ENCODE results near the gene L1CAM. TPM values are rescaled to one million over a fixed set of nuclear protein-coding genes. Genes with fewer than 3 reads are reported as not detected.

L1CAM gene
- total RNA-seq, 1 donor from 2014 or later: 122 TPM

DNA sequence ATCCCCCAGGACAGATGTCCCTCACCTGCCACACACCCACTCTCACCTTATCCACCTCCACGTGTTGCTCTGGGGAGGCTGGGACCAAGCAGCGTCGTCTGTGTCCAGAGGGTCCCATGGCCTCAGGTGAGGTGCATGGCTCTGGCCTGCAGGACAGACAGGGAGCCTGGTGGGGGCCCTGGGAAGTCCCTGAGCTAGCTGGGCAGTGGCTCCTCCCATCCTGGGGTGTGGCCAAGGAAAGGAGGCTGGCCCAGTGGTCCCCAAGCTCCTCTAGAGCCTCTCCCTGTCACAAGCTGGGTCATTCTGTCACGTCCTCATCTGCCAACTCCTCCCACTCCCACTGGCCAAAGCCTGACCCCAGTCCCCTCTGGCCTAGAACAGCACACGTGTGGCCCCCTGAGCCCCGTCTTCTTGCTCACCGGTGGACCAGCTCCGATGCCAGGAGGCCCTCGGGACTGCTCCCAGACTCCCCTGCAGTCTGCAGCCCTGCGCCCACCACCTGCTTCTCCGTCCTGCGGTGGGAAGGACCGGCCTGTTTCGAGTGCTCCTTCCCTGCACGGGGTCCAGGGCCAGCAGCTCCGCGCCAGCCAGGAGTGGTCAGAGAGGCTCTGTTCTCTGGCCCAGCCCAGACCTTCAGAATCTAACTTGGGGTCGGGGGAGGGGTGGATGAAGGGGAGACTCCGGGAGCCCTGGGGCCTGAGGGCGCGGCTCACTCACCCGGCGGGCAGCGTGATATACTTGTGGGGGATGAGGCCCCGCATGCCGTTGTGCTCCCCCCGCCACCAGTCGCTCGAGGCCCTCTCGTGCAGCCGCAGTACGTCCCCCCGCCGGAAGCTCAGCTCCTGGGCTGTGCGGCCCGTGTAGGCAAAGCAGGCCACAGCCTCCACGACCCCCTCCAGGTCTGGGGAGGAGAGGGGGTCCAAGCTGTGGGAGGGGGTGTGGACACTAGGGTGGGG is 23.3 kb upstream of the L1CAM start:
- TF ChIP-seq, protein P1, sequence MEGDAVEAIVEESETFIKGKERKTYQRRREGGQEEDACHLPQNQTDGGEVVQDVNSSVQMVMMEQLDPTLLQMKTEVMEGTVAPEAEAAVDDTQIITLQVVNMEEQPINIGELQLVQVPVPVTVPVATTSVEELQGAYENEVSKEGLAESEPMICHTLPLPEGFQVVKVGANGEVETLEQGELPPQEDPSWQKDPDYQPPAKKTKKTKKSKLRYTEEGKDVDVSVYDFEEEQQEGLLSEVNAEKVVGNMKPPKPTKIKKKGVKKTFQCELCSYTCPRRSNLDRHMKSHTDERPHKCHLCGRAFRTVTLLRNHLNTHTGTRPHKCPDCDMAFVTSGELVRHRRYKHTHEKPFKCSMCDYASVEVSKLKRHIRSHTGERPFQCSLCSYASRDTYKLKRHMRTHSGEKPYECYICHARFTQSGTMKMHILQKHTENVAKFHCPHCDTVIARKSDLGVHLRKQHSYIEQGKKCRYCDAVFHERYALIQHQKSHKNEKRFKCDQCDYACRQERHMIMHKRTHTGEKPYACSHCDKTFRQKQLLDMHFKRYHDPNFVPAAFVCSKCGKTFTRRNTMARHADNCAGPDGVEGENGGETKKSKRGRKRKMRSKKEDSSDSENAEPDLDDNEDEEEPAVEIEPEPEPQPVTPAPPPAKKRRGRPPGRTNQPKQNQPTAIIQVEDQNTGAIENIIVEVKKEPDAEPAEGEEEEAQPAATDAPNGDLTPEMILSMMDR (IDR thresholded peaks at IDR 0.05; ENCODE audit: insufficient read depth, low read length, poor library complexity, severe bottlenecking): no peak
- no peak overlapping the region for H3K4me3 ChIP-seq (ENCODE audit: low read depth, low read length)
- DNase-seq (ENCODE audit: low read depth): no peak
- H3K27me3 ChIP-seq (ENCODE audit: control insufficient read depth, insufficient read depth, low read length): no peaks in the 10 kb centered on the region
- H3K36me3 ChIP-seq (ENCODE audit: control insufficient read depth, insufficient read depth, low read length): no peaks in the 10 kb centered on the region

DNA sequence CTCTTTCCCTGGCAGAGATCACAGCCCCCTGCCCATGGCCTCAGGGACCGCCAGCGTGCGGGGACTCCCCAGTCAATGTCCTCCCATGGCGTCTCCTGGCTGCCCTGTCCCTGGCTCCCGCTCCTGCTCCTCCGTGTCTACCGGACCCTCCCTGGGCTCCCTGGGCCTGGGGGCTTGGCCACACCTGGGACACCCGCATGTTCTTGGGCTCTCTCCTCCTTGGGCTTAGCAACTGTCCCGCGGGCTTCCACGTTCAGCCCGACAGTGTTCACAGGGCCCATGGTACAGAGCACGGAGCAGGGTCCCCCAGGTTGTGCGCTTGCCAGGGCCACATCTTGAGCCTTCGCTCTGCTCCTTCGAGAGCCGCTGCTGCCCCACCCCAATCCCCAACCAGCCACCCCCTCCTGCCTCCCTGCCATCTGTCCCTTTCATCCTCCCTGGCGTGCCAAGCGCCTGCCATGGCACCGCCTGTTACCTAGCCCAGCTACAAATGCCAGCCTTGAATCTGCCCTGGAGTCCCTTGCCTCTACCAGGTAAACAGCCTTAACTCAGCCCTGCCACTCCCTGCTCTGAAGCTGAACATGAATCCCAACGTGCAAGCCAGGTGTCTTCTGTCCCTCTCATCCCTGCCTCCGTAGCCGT is 22.4 kb upstream of the L1CAM start:
- no peaks in the 10 kb centered on the region for H3K27me3 ChIP-seq (ENCODE audit: control insufficient read depth, insufficient read depth, low read length)
- no peaks in the 10 kb centered on the region for H3K36me3 ChIP-seq (ENCODE audit: control insufficient read depth, insufficient read depth, low read length)
- no peak for DNase-seq (ENCODE audit: low read depth)
- no peak overlapping the region for H3K4me3 ChIP-seq (ENCODE audit: low read depth, low read length)
- TF ChIP-seq, protein P1 (IDR thresholded peaks at IDR 0.05; ENCODE audit: insufficient read depth, low read length, poor library complexity, severe bottlenecking): no peak

DNA sequence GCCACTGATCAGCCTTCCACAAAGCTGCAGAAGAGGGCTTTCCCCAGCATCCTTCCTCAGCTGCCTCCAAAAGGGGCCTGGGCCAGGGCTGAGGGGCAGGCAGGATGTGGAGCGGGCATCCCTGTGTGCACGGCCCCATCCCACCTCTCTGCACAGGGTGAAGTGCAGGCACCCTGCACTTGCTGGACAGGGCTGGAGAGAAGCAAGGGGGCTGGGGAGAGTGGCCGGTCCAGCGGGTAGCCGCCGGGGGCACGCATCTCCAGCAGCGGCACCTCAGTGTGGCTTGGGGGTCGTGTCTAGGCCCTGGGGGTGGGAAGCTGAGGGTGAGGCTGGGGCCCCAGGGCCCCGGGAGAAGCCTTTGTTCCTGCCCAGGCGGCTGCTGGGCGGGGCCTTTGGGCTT is 21.5 kb upstream of the L1CAM start:
- Histone ChIP-seq H3K27me3 (ENCODE audit: control insufficient read depth, insufficient read depth, low read length) (no peaks in the 10 kb centered on the region), H3K36me3 (ENCODE audit: control insufficient read depth, insufficient read depth, low read length) (no peaks in the 10 kb centered on the region), H3K4me3 (ENCODE audit: low read depth, low read length) (no peak overlapping the region)
- TF ChIP-seq, protein P1 (IDR thresholded peaks at IDR 0.05; ENCODE audit: insufficient read depth, low read length, poor library complexity, severe bottlenecking): no peak
- DNase-seq (ENCODE audit: low read depth): no peak

DNA sequence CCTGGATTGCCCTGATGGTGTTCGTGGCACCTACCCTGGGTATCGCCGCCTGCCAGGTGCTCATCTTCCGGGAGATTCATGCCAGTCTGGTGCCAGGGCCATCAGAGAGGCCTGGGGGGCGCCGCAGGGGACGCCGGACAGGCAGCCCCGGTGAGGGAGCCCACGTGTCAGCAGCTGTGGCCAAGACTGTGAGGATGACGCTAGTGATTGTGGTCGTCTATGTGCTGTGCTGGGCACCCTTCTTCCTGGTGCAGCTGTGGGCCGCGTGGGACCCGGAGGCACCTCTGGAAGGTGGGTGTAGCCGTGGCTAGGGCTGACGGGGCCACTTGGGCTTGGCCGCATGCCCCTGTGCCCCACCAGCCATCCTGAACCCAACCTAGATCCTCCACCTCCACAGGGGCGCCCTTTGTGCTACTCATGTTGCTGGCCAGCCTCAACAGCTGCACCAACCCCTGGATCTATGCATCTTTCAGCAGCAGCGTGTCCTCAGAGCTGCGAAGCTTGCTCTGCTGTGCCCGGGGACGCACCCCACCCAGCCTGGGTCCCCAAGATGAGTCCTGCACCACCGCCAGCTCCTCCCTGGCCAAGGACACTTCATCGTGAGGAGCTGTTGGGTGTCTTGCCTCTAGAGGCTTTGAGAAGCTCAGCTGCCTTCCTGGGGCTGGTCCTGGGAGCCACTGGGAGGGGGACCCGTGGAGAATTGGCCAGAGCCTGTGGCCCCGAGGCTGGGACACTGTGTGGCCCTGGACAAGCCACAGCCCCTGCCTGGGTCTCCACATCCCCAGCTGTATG is 20.3 kb upstream of the L1CAM start:
- no peaks in the 10 kb centered on the region for H3K27me3 ChIP-seq (ENCODE audit: control insufficient read depth, insufficient read depth, low read length)

DNA sequence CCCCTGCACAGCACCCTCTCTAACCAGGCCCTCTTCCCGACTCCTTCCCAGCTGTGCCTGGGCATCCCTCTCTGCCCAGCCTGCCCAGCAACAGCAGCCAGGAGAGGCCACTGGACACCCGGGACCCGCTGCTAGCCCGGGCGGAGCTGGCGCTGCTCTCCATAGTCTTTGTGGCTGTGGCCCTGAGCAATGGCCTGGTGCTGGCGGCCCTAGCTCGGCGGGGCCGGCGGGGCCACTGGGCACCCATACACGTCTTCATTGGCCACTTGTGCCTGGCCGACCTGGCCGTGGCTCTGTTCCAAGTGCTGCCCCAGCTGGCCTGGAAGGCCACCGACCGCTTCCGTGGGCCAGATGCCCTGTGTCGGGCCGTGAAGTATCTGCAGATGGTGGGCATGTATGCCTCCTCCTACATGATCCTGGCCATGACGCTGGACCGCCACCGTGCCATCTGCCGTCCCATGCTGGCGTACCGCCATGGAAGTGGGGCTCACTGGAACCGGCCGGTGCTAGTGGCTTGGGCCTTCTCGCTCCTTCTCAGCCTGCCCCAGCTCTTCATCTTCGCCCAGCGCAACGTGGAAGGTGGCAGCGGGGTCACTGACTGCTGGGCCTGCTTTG is 19.6 kb upstream of the L1CAM start:
- no peak for DNase-seq (ENCODE audit: low read depth)
- TF ChIP-seq, protein P1 (IDR thresholded peaks at IDR 0.05; ENCODE audit: insufficient read depth, low read length, poor library complexity, severe bottlenecking): no peak
- Histone ChIP-seq H3K36me3 (ENCODE audit: control insufficient read depth, insufficient read depth, low read length) (no peaks in the 10 kb centered on the region), H3K27me3 (ENCODE audit: control insufficient read depth, insufficient read depth, low read length) (no peaks in the 10 kb centered on the region), H3K4me3 (ENCODE audit: low read depth, low read length) (no peak overlapping the region)

More for the DNA sequence above, 20.3 kb upstream of the L1CAM start:
- TF ChIP-seq, protein P1 (IDR thresholded peaks at IDR 0.05; ENCODE audit: insufficient read depth, low read length, poor library complexity, severe bottlenecking): no peak
- H3K4me3 ChIP-seq (ENCODE audit: low read depth, low read length): no peak overlapping the region
- H3K36me3 ChIP-seq (ENCODE audit: control insufficient read depth, insufficient read depth, low read length): no peaks in the 10 kb centered on the region
- DNase-seq (ENCODE audit: low read depth): no peak
